ENCODE results near the gene TOPBP1. TPM values are rescaled to one million over a fixed set of nuclear protein-coding genes. Genes with fewer than 3 reads are reported as not detected.

The TOPBP1 gene
- total and polyA plus RNA-seq, 2 of the 8 experiments (the other 6 are each of a cell fraction or from before 2014, with no cell fraction given), result 19.7 to 35.9 TPM

DNA sequence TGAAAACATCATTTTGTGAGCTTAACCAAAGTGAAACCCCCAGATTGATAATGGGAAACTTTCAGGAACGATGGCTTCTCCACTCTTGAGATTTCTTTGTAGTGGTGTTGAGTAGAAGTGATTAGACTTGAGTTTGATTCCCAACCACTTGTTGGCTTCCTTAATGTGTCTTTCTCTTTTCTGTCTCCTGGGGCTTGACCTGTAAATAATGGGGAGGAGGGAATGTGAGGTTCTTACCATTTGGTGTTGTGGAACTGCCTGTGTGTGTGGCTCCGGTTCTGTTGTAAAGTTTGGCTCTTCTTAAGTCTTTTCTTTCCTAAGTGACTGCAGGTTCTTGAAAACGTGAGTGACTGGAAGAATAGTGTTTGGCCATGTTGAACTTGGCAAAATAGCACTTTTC is 85.6 kb downstream of the TOPBP1 start:
- Histone ChIP-seq H3K14ac (ENCODE audit: insufficient read length) (no peak overlapping the region), H2AFZ (ENCODE audit: low read length) (no peak overlapping the region), H3K36me3 (ENCODE audit: control insufficient read depth in 2 of 4, insufficient read depth in 4 of 4, low read length in 3 of 4) (peaks cover 9 to 52% (median 32%) of the 10 kb centered on the region in 4 experiments; a peak in 6 of 8 replicates), H3K23me2 (ENCODE audit: low read depth, low read length) (0 out of 2 replicates have a peak, but pooled peaks cover 5% of the 10 kb centered on the region), H2BK20ac (ENCODE audit: low read length) (no peak overlapping the region), H4K5ac (ENCODE audit: insufficient read length, low read depth, low read length) (no peak overlapping the region), H4K8ac (ENCODE audit: extremely low read depth, insufficient read depth, low read length) (no peak overlapping the region), H3K9me3 (ENCODE audit: insufficient read depth in 2 of 2, low read depth in 1 of 2, low read length in 1 of 2) (no peaks in the 10 kb centered on the region), H3K18ac (ENCODE audit: extremely low read depth, low read length) (no peak overlapping the region), H3K27ac (ENCODE audit: low read depth, low read length) (no peak overlapping the region), H3K4ac (replicated peaks; ENCODE audit: insufficient read length, low read depth, low read length) (no peak overlapping the region), H4K91ac (replicated peaks; ENCODE audit: insufficient read length, low read length) (no peak overlapping the region), H2BK120ac (replicated peaks; ENCODE audit: low read depth, low read length) (no peak overlapping the region), H3K4me1 (replicated peaks in 1 of 4; ENCODE audit: control insufficient read depth in 3 of 4, insufficient read depth in 4 of 4, low read length in 3 of 4) (peaks cover 0 to 5% (median 2%) of the 10 kb centered on the region in 4 experiments; a peak in 4 of 7 replicates), H4K20me1 (replicated peaks in 1 of 2; ENCODE audit: control insufficient read depth in 1 of 2, insufficient read depth in 2 of 2, low read length in 2 of 2) (peaks cover 2 to 14% of the 10 kb centered on the region in 2 experiments), H3K27me3 (replicated peaks in 1 of 4; ENCODE audit: control insufficient read depth in 3 of 4, extremely low read depth in 1 of 4, insufficient read depth in 3 of 4, low read length in 3 of 4) (no peaks in the 10 kb centered on the region), H2BK12ac (ENCODE audit: low read depth, low read length) (no peak overlapping the region), H3K4me2 (ENCODE audit: insufficient read depth in 1 of 2, low read depth in 2 of 2, low read length in 2 of 2) (peak overlapping the region; percentile 49 to 72), H3K9ac (replicated peaks in 1 of 4; ENCODE audit: extremely low read depth in 1 of 4, low read depth in 3 of 4, low read length in 3 of 4) (no peak overlapping the region), H3K23ac (ENCODE audit: insufficient read length) (no peak overlapping the region), H2AK5ac (ENCODE audit: low read depth, low read length) (no peak overlapping the region), H2BK15ac (ENCODE audit: low read length) (no peak overlapping the region), H2BK5ac (ENCODE audit: low read depth, low read length) (no peak overlapping the region), H3K79me2 (ENCODE audit: control insufficient read depth in 1 of 2, insufficient read depth in 2 of 2, low read length in 2 of 2) (peaks cover 27 to 66% of the 10 kb centered on the region in 2 experiments), H3K4me3 (ENCODE audit: extremely low read depth in 1 of 4, insufficient read depth in 2 of 4, low read depth in 3 of 4, low read length in 4 of 4) (peak overlapping the region in 1 of 4 experiments; percentile 77; a peak in 2 of 8 replicates), H3K56ac (replicated peaks; ENCODE audit: insufficient read length, low read depth, low read length) (no peak overlapping the region), H3K79me1 (ENCODE audit: low read depth, low read length) (peaks cover 2% of the 10 kb centered on the region; the same call in 1 of the 2 replicates)
- CTCF ChIA-PET (ENCODE audit: partially characterized antibody), result interaction anchor here (0.7 to 1.0 kb wide), 2 partner anchors 91 to 807 kb away, joined by 3 read pairs; no protein-coding TSS in a partner anchor
- FAIRE-seq (no peak), DNase-seq (ENCODE audit: low read depth in 1 of 2, low spot score in 2 of 2) (no peak)
- POLR2A ChIA-PET (ENCODE audit: partially characterized antibody), result interaction anchor here (1.7 kb wide), 1 partner anchor 29 kb away, joined by 9 read pairs; no protein-coding TSS in a partner anchor
- 88% methylated on average over 3 of the region's 3 CpGs; no CpG with 5 or more reads in 1 of the 2 experiments for WGBS, 2 experiments (ENCODE audit: extremely low coverage in 1 of 2, insufficient coverage in 1 of 2, insufficient read length in 1 of 2, insufficient replicate concordance in 2 of 2, low coverage in 1 of 2, low lambda C conversion rate in 2 of 2, missing lambda C conversion rate in 1 of 2)
- TF ChIP-seq KDM5A (IDR thresholded peaks at IDR 0.05; ENCODE audit: low read length) (no peak), CREB1 (IDR thresholded peaks at IDR 0.05) (no peak), KDM4A (IDR thresholded peaks at IDR 0.05; ENCODE audit: low read depth, low read length, severe bottlenecking) (no peak), CHD2 (IDR thresholded peaks at IDR 0.05; ENCODE audit: low read length) (no peak), MAFK (IDR thresholded peaks at IDR 0.05; ENCODE audit: low read depth, low read length) (no peak), TAF1 (IDR thresholded peaks at IDR 0.05; ENCODE audit: low read depth, low read length) (no peak), RFX5 (IDR thresholded peaks at IDR 0.05; ENCODE audit: borderline replicate concordance, low read depth, low read length) (no peak), GABPA (IDR thresholded peaks at IDR 0.05; ENCODE audit: borderline replicate concordance, insufficient read depth, low read length) (no peak), SIN3A (conservative IDR thresholded peaks at IDR 0.05 in 1 of 2, IDR thresholded peaks at IDR 0.05 in 1 of 2; ENCODE audit: low read depth in 1 of 2, low read length in 2 of 2) (no peak), EGR1 (IDR thresholded peaks at IDR 0.05; ENCODE audit: borderline replicate concordance, low read depth, low read length) (no peak), SIX5 (IDR thresholded peaks at IDR 0.05; ENCODE audit: low read depth, low read length) (no peak), POLR2A (IDR thresholded peaks at IDR 0.05; ENCODE audit: control extremely low read depth in 1 of 2, low read depth in 2 of 2, low read length in 2 of 2) (no peak), TCF12 (IDR thresholded peaks at IDR 0.05; ENCODE audit: low read depth, low read length) (no peak), RNF2 (IDR thresholded peaks at IDR 0.05; ENCODE audit: borderline replicate concordance, low read depth, low read length, missing control alignments, poor library complexity, severe bottlenecking) (no peak), CEBPB (IDR thresholded peaks at IDR 0.05; ENCODE audit: low read depth, low read length) (no peak)

Measured in H1 (cell line).